PC-3 (cell line): ENCODE results near the gene IGSF21. TPM values are rescaled to one million over a fixed set of nuclear protein-coding genes. Genes with fewer than 3 reads are reported as not detected.

Source experiments
- ATAC-seq: fragments of 200-7000 bp; cut with Tn5 transposase; 2 replicates; pipeline ENCODE4 v1.9.1; 2020; ENCODE audit warnings: mild to moderate bottlenecking, moderate library complexity
- BruUV-seq: library from RNA; stranded (reverse); fragments of 400-500 nt; replicated peaks from 2 replicates; lab custom pipeline; 2021; lab: Mats Ljungman, UMichigan
- CTCF ChIA-PET: fragments of 300-600 bp; sonication (Branson Sonifier 250); formaldehyde crosslinking; loops from one replicate; lab custom pipeline; 2022; ENCODE audit warnings: antibody characterized with exemption; lab: Charles Lee
- POLR2A ChIA-PET: fragments of 300-600 bp; sonication (Branson Sonifier 250); formaldehyde crosslinking; loops from one replicate; lab custom pipeline; 2022; ENCODE audit warnings: antibody characterized with exemption; ENCODE audit not compliant: unreplicated experiment; lab: Charles Lee
- DNase-seq: peaks from one replicate; pipeline ENCODE4 v3.0.0-alpha.2; 2015
- H2AFZ ChIP-seq: fragments of 300-600 bp; sonication (generic); 2 replicates; pipeline ENCODE4 v1.6.0; 2016; ENCODE audit warnings: antibody characterized with exemption, low read length
- H3F3A ChIP-seq: fragments of 300-600 bp; sonication (generic); one replicate; pipeline ENCODE4 v1.6.0; 2017; ENCODE audit warnings: antibody characterized with exemption, low read length, control low read depth, mild to moderate bottlenecking; ENCODE audit not compliant: unreplicated experiment
- H3K27ac ChIP-seq: fragments of 300-600 bp; sonication (generic); 2 replicates; pipeline ENCODE4 v1.5.1; 2016; ENCODE audit warnings: mild to moderate bottlenecking, low read length
- H3K27me3 ChIP-seq: fragments of 300-600 bp; sonication (generic); 2 replicates; pipeline ENCODE4 v1.6.1; 2016; ENCODE audit warnings: low read length, mixed read lengths
- H3K36me3 ChIP-seq: fragments of 300-600 bp; sonication (generic); 2 replicates; pipeline ENCODE4 v1.6.1; 2016; ENCODE audit warnings: low read depth, mixed run types, low read length, mixed read lengths
- H3K4me1 ChIP-seq: fragments of 300-600 bp; sonication (generic); 2 replicates; pipeline ENCODE4 v1.5.1; 2016; ENCODE audit warnings: low read length; ENCODE audit not compliant: insufficient read depth
- H3K4me2 ChIP-seq: fragments of 300-600 bp; sonication (generic); 2 replicates; pipeline ENCODE4 v1.6.0; 2016; ENCODE audit warnings: low read length
- H3K4me3 ChIP-seq: fragments of 300-600 bp; sonication (generic); 2 replicates; pipeline ENCODE4 v1.5.1; 2016; ENCODE audit warnings: mild to moderate bottlenecking, low read length, mixed read lengths
- H3K79me2 ChIP-seq: fragments of 300-600 bp; sonication (generic); 2 replicates; pipeline ENCODE4 v1.6.1; 2017; ENCODE audit warnings: low read length, mixed read lengths
- H3K9ac ChIP-seq: fragments of 300-600 bp; sonication (generic); 2 replicates; pipeline ENCODE4 v1.6.0; 2016; ENCODE audit warnings: mild to moderate bottlenecking, low read length
- H3K9me2 ChIP-seq: fragments of 300-600 bp; sonication (generic); replicated peaks from 2 replicates; pipeline ENCODE4 v1.6.1; 2016; ENCODE audit warnings: mixed run types, low read length, mixed read lengths
- H3K9me3 ChIP-seq: fragments of 300-600 bp; sonication (generic); 2 replicates; pipeline ENCODE4 v1.6.1; 2016; ENCODE audit warnings: low read length, mixed read lengths
- H4K20me1 ChIP-seq: fragments of 300-600 bp; sonication (generic); 2 replicates; pipeline ENCODE4 v1.6.1; 2016; ENCODE audit warnings: low read length, mixed read lengths
- EZH2 ChIP-seq: fragments of 300-600 bp; sonication (generic); IDR thresholded peaks from one replicate; pipeline ENCODE4 v1.6.1; 2017; ENCODE audit warnings: antibody characterized with exemption, mild to moderate bottlenecking, low read length; ENCODE audit not compliant: unreplicated experiment
- EZH2phosphoT487 ChIP-seq: fragments of 300-600 bp; sonication (generic); IDR thresholded peaks from 2 replicates; pipeline ENCODE4 v1.6.1; 2018; ENCODE audit warnings: mild to moderate bottlenecking, antibody characterized with exemption, low read length, borderline replicate concordance
- intact Hi-C: fragments of 100-400 bp; cut with micrococcal nuclease; formaldehyde crosslinking; loops from 2 replicates; pipeline ENCODE4 v1.9.0; 2023
- total RNA-seq: library from RNA; depleted of rRNA; stranded (reverse); fragments of >200 nt; gene quantifications from 2 replicates; pipeline ENCODE4 v1.2.3, GENCODE V29; 2014
- TF ChIP-seq, protein P1 (sequence below): fragments of 300-600 bp; sonication (generic); conservative IDR thresholded peaks from 2 replicates; pipeline ENCODE4 v1.5.1; 2017; ENCODE audit warnings: antibody characterized with exemption, low read depth, mild to moderate bottlenecking, low read length

Gene IGSF21
- total RNA-seq, 1 experiment from 2014 or later = not detected

DNA sequence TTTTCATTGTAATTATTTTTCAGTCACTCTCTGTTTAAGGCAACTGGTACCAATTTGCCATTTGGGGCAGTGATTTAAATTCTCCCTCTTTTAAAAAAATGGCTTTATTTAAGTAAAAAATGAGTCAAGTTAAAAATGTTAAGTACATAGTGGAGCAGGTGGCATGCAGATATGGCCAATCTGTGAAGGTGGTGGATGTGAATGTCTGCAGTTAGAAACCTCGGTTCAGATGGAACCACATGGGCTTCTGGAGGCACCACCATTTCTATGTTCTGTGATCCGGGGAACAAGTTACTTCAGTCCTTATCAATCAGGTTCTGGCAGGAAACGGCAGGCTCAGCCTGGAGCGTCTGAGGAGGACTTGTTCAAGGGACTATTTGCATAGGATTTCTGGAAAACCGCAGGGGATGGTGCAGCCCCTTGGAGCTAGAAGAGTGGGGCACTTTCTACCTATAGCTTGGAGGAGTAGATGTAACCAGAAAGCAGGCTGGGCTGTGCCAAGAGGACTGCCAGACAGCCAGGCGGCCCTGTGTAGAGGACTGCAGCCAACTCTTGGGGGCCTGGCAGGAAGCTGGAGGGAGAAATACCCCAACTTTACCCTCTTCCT, 12.3 kb downstream of the IGSF21 start:
- CTCF ChIA-PET = no interaction called here
- no peak for ATAC-seq
- no peak overlapping the region for H3K4me3 ChIP-seq
- no peaks in the 10 kb centered on the region for H4K20me1 ChIP-seq
- H3K27ac ChIP-seq = no peak overlapping the region
- H2AFZ ChIP-seq = no peak overlapping the region
- intact Hi-C loops = no loop called here
- no peaks in the 10 kb centered on the region for H3K4me1 ChIP-seq
- no peak overlapping the region for H3K9ac ChIP-seq
- POLR2A ChIA-PET = no interaction called here
- TF ChIP-seq, protein P1, sequence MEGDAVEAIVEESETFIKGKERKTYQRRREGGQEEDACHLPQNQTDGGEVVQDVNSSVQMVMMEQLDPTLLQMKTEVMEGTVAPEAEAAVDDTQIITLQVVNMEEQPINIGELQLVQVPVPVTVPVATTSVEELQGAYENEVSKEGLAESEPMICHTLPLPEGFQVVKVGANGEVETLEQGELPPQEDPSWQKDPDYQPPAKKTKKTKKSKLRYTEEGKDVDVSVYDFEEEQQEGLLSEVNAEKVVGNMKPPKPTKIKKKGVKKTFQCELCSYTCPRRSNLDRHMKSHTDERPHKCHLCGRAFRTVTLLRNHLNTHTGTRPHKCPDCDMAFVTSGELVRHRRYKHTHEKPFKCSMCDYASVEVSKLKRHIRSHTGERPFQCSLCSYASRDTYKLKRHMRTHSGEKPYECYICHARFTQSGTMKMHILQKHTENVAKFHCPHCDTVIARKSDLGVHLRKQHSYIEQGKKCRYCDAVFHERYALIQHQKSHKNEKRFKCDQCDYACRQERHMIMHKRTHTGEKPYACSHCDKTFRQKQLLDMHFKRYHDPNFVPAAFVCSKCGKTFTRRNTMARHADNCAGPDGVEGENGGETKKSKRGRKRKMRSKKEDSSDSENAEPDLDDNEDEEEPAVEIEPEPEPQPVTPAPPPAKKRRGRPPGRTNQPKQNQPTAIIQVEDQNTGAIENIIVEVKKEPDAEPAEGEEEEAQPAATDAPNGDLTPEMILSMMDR = no peak
- TF ChIP-seq EZH2phosphoT487 (no peak), EZH2 (no peak)
- H3K9me3 ChIP-seq = no peaks in the 10 kb centered on the region
- H3K4me2 ChIP-seq = no peak overlapping the region
- no TSS peak for BruUV-seq
- H3K27me3 ChIP-seq = peaks cover 17% of the 10 kb centered on the region
- H3K79me2 ChIP-seq = no peaks in the 10 kb centered on the region
- no peaks in the 10 kb centered on the region for H3K9me2 ChIP-seq
- H3F3A ChIP-seq = no peaks in the 10 kb centered on the region
- no peaks in the 10 kb centered on the region for H3K36me3 ChIP-seq
- DNase-seq = no peak

DNA sequence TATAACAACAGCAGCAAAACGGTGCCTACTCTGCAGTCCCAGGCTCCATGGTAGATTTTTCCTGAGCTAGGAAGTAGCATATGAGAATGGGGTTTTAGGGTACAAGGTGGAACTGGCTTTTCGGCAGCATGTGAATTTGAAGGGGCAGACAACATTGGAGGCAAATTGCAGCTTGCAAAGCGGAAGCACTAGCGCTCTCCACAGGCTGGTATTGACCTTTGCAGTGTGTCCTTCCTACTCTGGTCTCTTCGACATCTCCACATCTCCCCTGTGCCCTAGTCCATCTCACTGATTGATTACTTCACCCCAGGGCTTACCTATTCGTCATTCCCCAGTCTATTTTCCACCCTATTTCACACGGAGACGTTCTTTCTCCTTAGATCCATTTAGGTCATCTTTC, 13.0 kb downstream of the IGSF21 start:
- H3K27me3 ChIP-seq = peaks cover 17% of the 10 kb centered on the region
- no peaks in the 10 kb centered on the region for H3K79me2 ChIP-seq
- ChIA-PET CTCF (no interaction called here), POLR2A (no interaction called here)
- no peak overlapping the region for H3K27ac ChIP-seq
- no peak for TF ChIP-seq EZH2phosphoT487
- TF ChIP-seq, protein P1 = no peak
- TF ChIP-seq EZH2 = no peak
- no peaks in the 10 kb centered on the region for H3K4me1 ChIP-seq
- H3K9me2 ChIP-seq = no peaks in the 10 kb centered on the region
- H4K20me1 ChIP-seq = no peaks in the 10 kb centered on the region
- intact Hi-C loops = no loop called here
- no peak overlapping the region for H3K4me3 ChIP-seq
- BruUV-seq = no TSS peak
- no peak overlapping the region for H2AFZ ChIP-seq
- H3F3A ChIP-seq = no peaks in the 10 kb centered on the region
- H3K4me2 ChIP-seq = no peak overlapping the region
- H3K36me3 ChIP-seq = no peaks in the 10 kb centered on the region
- ATAC-seq = no peak
- no peaks in the 10 kb centered on the region for H3K9me3 ChIP-seq
- H3K9ac ChIP-seq = no peak overlapping the region
- no peak for DNase-seq

DNA sequence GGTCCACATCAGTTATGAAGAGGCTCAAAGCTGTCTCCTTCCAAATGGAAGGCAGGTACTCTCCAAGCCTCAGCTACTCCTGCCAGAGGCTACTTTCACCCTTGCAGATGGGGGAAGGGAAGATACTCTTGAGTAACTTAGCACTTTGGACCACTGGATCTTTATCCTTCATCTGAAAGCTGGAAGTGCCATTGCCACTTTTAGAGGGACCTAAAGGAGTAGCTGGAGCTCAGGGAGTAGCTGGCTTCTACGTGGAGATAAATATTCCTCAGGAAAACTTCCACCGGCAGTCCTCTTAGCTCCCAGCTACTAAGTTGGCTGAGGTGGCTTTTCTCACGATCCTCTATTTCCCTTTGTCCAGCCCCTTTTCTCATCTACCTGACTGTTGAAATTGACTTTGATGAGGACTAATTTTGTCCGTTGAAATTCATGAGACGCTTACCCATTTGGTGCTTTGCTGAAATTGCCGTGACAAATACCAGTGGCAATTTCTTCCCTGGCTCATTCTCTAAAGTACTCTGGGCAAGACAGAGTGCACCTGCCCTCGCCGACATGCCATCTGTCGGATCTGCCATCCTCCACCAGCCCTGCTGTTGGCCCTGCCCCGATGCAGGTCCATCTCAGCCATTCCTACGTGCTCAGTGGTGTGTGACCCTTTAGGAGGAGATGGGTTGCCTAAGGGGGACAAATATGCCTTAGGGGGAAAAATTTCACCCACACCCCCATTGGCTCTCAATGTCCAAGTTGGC, 13.6 kb downstream of the IGSF21 start:
- no peaks in the 10 kb centered on the region for H3K4me1 ChIP-seq
- H3K4me3 ChIP-seq = no peak overlapping the region
- H3K79me2 ChIP-seq = no peaks in the 10 kb centered on the region
- TF ChIP-seq, protein P1 = no peak
- TF ChIP-seq EZH2 = no peak
- no peak overlapping the region for H3K27ac ChIP-seq
- ChIA-PET POLR2A (no interaction called here), CTCF (no interaction called here)
- H4K20me1 ChIP-seq = no peaks in the 10 kb centered on the region
- H3K9ac ChIP-seq = no peak overlapping the region
- no peaks in the 10 kb centered on the region for H3K9me2 ChIP-seq
- no peak for DNase-seq
- no peak for ATAC-seq
- peaks cover 17% of the 10 kb centered on the region for H3K27me3 ChIP-seq
- H3K36me3 ChIP-seq = no peaks in the 10 kb centered on the region
- H3K4me2 ChIP-seq = no peak overlapping the region
- no peak overlapping the region for H2AFZ ChIP-seq
- no peaks in the 10 kb centered on the region for H3F3A ChIP-seq
- H3K9me3 ChIP-seq = no peaks in the 10 kb centered on the region
- intact Hi-C loops = no loop called here
- BruUV-seq = no TSS peak
